AG04450 (cell line): Measurements from ENCODE around the gene POU3F1. TPM values are rescaled to one million over a fixed set of nuclear protein-coding genes. Genes with fewer than 3 reads are reported as not detected.
"Not testable (repeated sequence)": the region's sequence is repeated elsewhere in the genome, so short reads cannot be mapped to it uniquely, and the experiment has no call there.

Experiments
- CTCF ChIA-PET: fragments of 300-600, 350-600 bp; formaldehyde crosslinking; extraction: SDS; loops from one replicate; lab custom pipeline; 2022; ENCODE audit warnings: antibody characterized with exemption, inconsistent platforms; lab: Charles Lee
- POLR2A ChIA-PET: fragments of 350-600 bp; formaldehyde crosslinking; extraction: SDS; loops from one replicate; lab custom pipeline; 2021; ENCODE audit warnings: antibody characterized with exemption, inconsistent platforms; lab: Yijun Ruan, JAX
- DNase-seq: peaks from one replicate; pipeline ENCODE4 v3.0.0-alpha.2; 2011; ENCODE audit warnings: low read depth, low spot score
- H3K27ac ChIP-seq: one replicate; pipeline ENCODE4 v1.5.1; 2012; ENCODE audit warnings: low read depth, low read length, control low read depth
- H3K27me3 ChIP-seq: one replicate; pipeline ENCODE4 v1.6.0; 2012; ENCODE audit warnings: low read length; ENCODE audit not compliant: control insufficient read depth, insufficient read depth
- H3K4me3 ChIP-seq: 2 replicates; pipeline ENCODE4 v1.5.1; 2011; ENCODE audit warnings: mild to moderate bottlenecking, low read depth, low read length, control low read depth
- H3K9me3 ChIP-seq: 2 replicates; pipeline ENCODE4 v1.5.1; 2012; ENCODE audit warnings: low read length; ENCODE audit not compliant: control insufficient read depth, insufficient read depth
- polyA plus RNA-seq: library from polyadenylated mRNA; depleted of rRNA; stranded (reverse); fragments of >200 nt; gene quantifications from 2 replicates; pipeline ENCODE4 v1.2.3, GENCODE V29; 2011
- TF ChIP-seq, protein P1 (sequence below): IDR thresholded peaks from 2 replicates; pipeline ENCODE4 v1.5.1; 2011; ENCODE audit warnings: low read depth, low read length, control low read depth, inconsistent platforms

POU3F1 gene
- polyA plus RNA-seq, 1 experiment = not detected

DNA sequence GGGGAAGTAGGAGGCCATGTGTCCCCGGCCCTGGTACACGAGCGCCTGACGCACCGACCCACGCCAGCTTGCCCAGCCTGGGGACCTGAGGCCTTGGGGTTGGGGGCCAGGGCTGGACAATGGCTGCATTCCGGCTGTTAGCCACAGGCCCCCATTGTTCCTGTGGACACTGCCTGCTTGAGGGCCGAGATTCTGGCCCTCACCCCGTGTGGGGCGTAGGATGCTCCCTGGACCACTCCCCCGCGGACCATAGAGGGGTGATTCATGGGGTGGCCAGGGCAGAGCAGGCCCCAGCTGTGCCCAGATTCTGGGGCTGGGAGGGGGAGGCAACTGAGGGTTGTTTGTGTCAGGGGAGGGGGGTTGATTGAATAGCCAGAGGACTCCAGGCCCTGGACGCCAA lies 11.7 kb downstream of the POU3F1 start:
- no peak for DNase-seq
- CTCF ChIA-PET = no interaction called here
- Histone ChIP-seq H3K9me3 (no peaks in the 10 kb centered on the region; the same call in 1 of the 2 replicates), H3K27me3 (peaks cover 8% of the 10 kb centered on the region), H3K27ac (no peak overlapping the region), H3K4me3 (no peak overlapping the region)
- TF ChIP-seq, protein P1, sequence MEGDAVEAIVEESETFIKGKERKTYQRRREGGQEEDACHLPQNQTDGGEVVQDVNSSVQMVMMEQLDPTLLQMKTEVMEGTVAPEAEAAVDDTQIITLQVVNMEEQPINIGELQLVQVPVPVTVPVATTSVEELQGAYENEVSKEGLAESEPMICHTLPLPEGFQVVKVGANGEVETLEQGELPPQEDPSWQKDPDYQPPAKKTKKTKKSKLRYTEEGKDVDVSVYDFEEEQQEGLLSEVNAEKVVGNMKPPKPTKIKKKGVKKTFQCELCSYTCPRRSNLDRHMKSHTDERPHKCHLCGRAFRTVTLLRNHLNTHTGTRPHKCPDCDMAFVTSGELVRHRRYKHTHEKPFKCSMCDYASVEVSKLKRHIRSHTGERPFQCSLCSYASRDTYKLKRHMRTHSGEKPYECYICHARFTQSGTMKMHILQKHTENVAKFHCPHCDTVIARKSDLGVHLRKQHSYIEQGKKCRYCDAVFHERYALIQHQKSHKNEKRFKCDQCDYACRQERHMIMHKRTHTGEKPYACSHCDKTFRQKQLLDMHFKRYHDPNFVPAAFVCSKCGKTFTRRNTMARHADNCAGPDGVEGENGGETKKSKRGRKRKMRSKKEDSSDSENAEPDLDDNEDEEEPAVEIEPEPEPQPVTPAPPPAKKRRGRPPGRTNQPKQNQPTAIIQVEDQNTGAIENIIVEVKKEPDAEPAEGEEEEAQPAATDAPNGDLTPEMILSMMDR = no peak
- POLR2A ChIA-PET = no interaction called here

GRCh38 chr1:38032992-38033391 lies 13.6 kb downstream of the POU3F1 start:
- H3K4me3 ChIP-seq, H3K9me3 ChIP-seq, CTCF ChIA-PET, H3K27me3 ChIP-seq, DNase-seq, POLR2A ChIA-PET, H3K27ac ChIP-seq: not testable (repeated sequence)

DNA sequence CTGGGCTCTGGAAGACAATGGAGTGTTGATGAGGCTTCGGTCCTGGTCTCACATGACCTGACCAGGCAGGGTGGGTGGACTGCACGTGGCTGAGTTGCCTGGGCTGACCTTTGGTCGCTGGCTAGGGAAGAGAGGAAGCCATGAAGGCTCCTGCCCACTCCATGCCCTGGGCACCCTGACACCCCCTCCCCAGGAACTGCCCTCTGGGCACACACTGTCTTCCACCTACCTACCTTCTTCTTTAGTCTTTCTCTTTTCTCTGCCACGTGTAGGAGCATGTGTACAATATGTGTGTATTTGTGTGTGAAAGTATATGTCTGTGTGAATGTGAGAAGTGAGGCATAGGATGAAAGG lies 15.1 kb downstream of the POU3F1 start:
- DNase-seq = no peak
- H3K4me3 ChIP-seq = no peak overlapping the region
- TF ChIP-seq, protein P1 = no peak
- peaks cover 2% of the 10 kb centered on the region for H3K27me3 ChIP-seq
- no peaks in the 10 kb centered on the region; the same call in 1 of the 2 replicates for H3K9me3 ChIP-seq
- POLR2A ChIA-PET = no interaction called here
- no peak overlapping the region for H3K27ac ChIP-seq
- CTCF ChIA-PET = no interaction called here

- TF ChIP-seq, protein P1 = no peak
- ChIA-PET CTCF (interaction anchor here (0.8 to 4.8 kb wide), 3 partner anchors 11 to 805 kb away, joined by 3 to 39 read pairs (median 6); no protein-coding TSS in a partner anchor), POLR2A (interaction anchor here (0.8 to 1.2 kb wide), 5 partner anchors 11 to 804 kb away, joined by 3 to 4 read pairs (median 3); no protein-coding TSS in a partner anchor)
These were observed 15.7 kb downstream of the POU3F1 start for GRCh38 chr1:38030596-38031512.

DNA sequence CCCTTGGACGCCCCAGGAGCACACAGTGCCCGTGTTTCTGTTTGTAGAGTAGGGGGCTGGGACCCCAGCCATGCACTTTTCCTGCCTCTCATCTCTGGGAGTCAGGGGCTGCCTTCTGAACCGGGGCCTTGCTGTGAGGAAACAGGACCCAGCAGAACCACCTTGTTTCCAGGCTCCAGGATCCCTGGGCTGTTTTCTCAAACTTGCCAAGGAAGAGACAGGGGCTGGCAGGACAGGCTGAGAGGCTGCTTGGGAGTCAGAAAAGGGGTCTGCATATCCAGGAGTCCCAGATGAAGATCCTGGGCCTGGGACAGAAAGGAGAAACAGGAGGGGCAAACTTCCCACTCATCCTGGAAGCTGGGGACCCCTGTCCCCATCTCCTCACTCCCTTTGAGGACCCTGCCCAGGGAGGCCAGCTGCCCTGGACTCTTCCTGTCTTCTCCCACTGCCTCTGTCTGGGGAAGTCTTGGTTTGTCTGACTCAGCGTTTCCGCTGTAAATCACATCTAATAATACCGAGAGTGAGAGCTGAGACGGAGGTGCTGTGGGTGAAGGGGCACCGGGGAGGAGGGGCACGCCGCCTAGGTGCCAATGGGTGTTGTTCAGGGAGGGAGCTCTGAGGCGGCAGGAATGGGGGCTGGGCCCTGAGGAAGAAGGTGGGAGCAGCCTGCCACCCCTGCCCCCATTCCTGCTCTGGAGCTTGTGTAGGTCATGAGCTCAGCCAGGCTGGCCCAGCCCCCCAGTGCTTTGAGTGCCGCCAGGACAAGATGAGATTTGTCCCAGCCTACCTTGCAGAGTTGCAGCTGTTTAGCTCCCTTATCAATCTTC lies 16.7 kb downstream of the POU3F1 start:
- Histone ChIP-seq H3K27me3 (no peaks in the 10 kb centered on the region), H3K9me3 (no peaks in the 10 kb centered on the region; the same call in 1 of the 2 replicates), H3K4me3 (0 out of 2 replicates have a peak overlapping the region, but pooled peaks have one; percentile 10), H3K27ac (peak overlapping the region; percentile 80)
- POLR2A ChIA-PET = interaction anchor here (0.8 to 1.2 kb wide), 6 partner anchors 9 to 805 kb away, joined by 3 to 4 read pairs (median 4); no protein-coding TSS in a partner anchor
- CTCF ChIA-PET = interaction anchor here (0.8 to 4.8 kb wide), 5 partner anchors 11 to 808 kb away, joined by 3 to 39 read pairs (median 4); no protein-coding TSS in a partner anchor
- TF ChIP-seq, protein P1 = no peak
- no peak for DNase-seq

More at GRCh38 chr1:38030596-38031512, 15.7 kb downstream of the POU3F1 start:
- peak overlapping the region; percentile 80 for H3K27ac ChIP-seq
- DNase-seq = no peak
- H3K9me3 ChIP-seq = no peaks in the 10 kb centered on the region; the same call in 1 of the 2 replicates
- H3K4me3 ChIP-seq = no peak overlapping the region
- no peaks in the 10 kb centered on the region for H3K27me3 ChIP-seq
